Endothelial cell of umbilical vein (primary cell): ENCODE results near the gene SV2C. TPM values are rescaled to one million over a fixed set of nuclear protein-coding genes. Genes with fewer than 3 reads are reported as not detected.

Experiments used
- BruUV-seq: library from RNA; stranded (reverse); fragments of 400-500 nt; replicated peaks from 2 replicates; lab custom pipeline; 2021; lab: Mats Ljungman, UMichigan
- CTCF ChIA-PET: fragments of 300-600, 350-600 bp; sonication (Branson Sonifier 250); formaldehyde crosslinking; loops from one replicate; lab custom pipeline; 2021; ENCODE audit warnings: antibody characterized with exemption, inconsistent platforms; lab: Charles Lee
- POLR2A ChIA-PET: fragments of 300-600, 350-600 bp; sonication (Branson Sonifier 250); formaldehyde crosslinking; loops from one replicate; lab custom pipeline; 2021; ENCODE audit warnings: antibody characterized with exemption, inconsistent platforms; lab: Charles Lee
- DNase-seq: peaks from one replicate; pipeline ENCODE4 v3.0.0-alpha.2; 2011; ENCODE audit warnings: low read depth, low spot score
- FAIRE-seq: peaks from 2 replicates; lab custom pipeline; 2011; peaks lifted over from hg19 to GRCh38; lab: Jason Lieb, UNC
- H2AFZ ChIP-seq: 2 replicates; pipeline ENCODE4 v1.6.0; 2012; ENCODE audit warnings: low read depth, low read length, control low read depth, inconsistent platforms
- H3K27ac ChIP-seq: 2 replicates; pipeline ENCODE4 v1.5.1; 2011; ENCODE audit warnings: low read depth, mild to moderate bottlenecking, control low read depth, low read length, moderate library complexity; ENCODE audit not compliant: insufficient read depth
- H3K27me3 ChIP-seq, 2 experiments: 2 replicates each; pipeline versions ENCODE4 v1.6.0 to v1.6.1; 2011; ENCODE audit warnings: low read length in 2 of 2, mixed read lengths in 1 of 2; ENCODE audit not compliant: control insufficient read depth in 2 of 2, insufficient read depth in 2 of 2
- H3K36me3 ChIP-seq, 2 experiments: 2 replicates in 1 of 2; 3 replicates in 1 of 2; pipeline ENCODE4 v1.5.1; 2011; ENCODE audit warnings: low read length in 2 of 2, mild to moderate bottlenecking in 1 of 2, moderate library complexity in 1 of 2; ENCODE audit not compliant: control insufficient read depth in 2 of 2, insufficient read depth in 2 of 2; ENCODE audit errors: extremely low read depth in 1 of 2
- H3K4me1 ChIP-seq: 3 replicates; pipeline ENCODE4 v1.5.1; 2011; ENCODE audit warnings: mild to moderate bottlenecking, low read length; ENCODE audit not compliant: control insufficient read depth, insufficient read depth; ENCODE audit errors: extremely low read depth
- H3K4me2 ChIP-seq: 2 replicates; pipeline ENCODE4 v1.6.1; 2011; ENCODE audit warnings: low read length, control low read depth, mixed read lengths; ENCODE audit not compliant: insufficient read depth
- H3K4me3 ChIP-seq, 3 experiments: fragments of 200-600 bp in 1 of 3; sonication (generic), shearing (Covaris generic) in 1 of 3; replicated peaks in 1 of 3; 2 replicates each; pipeline ENCODE4 v1.5.1; 2011 to 2016; ENCODE audit warnings: control low read depth in 3 of 3, low read length in 3 of 3, mild to moderate bottlenecking in 2 of 3, inconsistent platforms in 1 of 3, low read depth in 1 of 3, moderate library complexity in 1 of 3; ENCODE audit not compliant: insufficient read depth in 1 of 3
- H3K79me2 ChIP-seq: 2 replicates; pipeline ENCODE4 v1.6.0; 2012; ENCODE audit warnings: low read length, inconsistent platforms; ENCODE audit not compliant: control insufficient read depth, insufficient read depth
- H3K9ac ChIP-seq: replicated peaks from 2 replicates; pipeline ENCODE3; 2011; ENCODE audit warnings: low read length, control low read depth; ENCODE audit not compliant: insufficient read depth; ENCODE audit errors: extremely low read depth
- H3K9me1 ChIP-seq: replicated peaks from 3 replicates; pipeline ENCODE4 v1.6.0; 2011; ENCODE audit warnings: mild to moderate bottlenecking, low read length; ENCODE audit not compliant: control insufficient read depth, insufficient read depth; ENCODE audit errors: extremely low read depth
- H3K9me3 ChIP-seq: replicated peaks from 2 replicates; pipeline ENCODE4 v1.5.1; 2012; ENCODE audit warnings: low read length, inconsistent platforms; ENCODE audit not compliant: control insufficient read depth, insufficient read depth
- H4K20me1 ChIP-seq: replicated peaks from 2 replicates; pipeline ENCODE3; 2011; ENCODE audit warnings: mild to moderate bottlenecking, low read length; ENCODE audit not compliant: control insufficient read depth, insufficient read depth; ENCODE audit errors: extremely low read depth
- EZH2 ChIP-seq: IDR thresholded peaks from 2 replicates; pipeline ENCODE4 v1.6.1; 2012; ENCODE audit warnings: borderline replicate concordance, low read depth, mild to moderate bottlenecking, moderate library complexity, low read length, inconsistent platforms; ENCODE audit not compliant: severe bottlenecking
- FOS ChIP-seq: IDR thresholded peaks from 2 replicates; pipeline ENCODE4 v1.6.1; 2011; ENCODE audit warnings: mild to moderate bottlenecking, low read length, moderate library complexity, borderline replicate concordance; ENCODE audit not compliant: insufficient read depth
- GATA2 ChIP-seq: IDR thresholded peaks from 2 replicates; pipeline ENCODE4 v1.7.0; 2011; ENCODE audit warnings: low read depth, mild to moderate bottlenecking, moderate library complexity, mixed read lengths, low read length; ENCODE audit not compliant: insufficient read length, insufficient read depth
- JUN ChIP-seq: IDR thresholded peaks from 2 replicates; pipeline ENCODE4 v1.6.1; 2011; ENCODE audit warnings: borderline replicate concordance, low read depth; ENCODE audit not compliant: insufficient read length, insufficient read depth
- POLR2A ChIP-seq: IDR thresholded peaks from 2 replicates; pipeline ENCODE4 v1.6.1; 2012; ENCODE audit warnings: low read depth, mild to moderate bottlenecking, control low read depth, low read length
- dilution Hi-C: fragments of 300-500 bp; cut with MboI; formaldehyde crosslinking; loops from one replicate; pipeline ENCODE4 v1.15.0; 2019; ENCODE audit warnings: low sequenced_read_pairs; ENCODE audit not compliant: extremely low pct_ligation_motif_present
- intact Hi-C: fragments of 100-400 bp; cut with micrococcal nuclease; formaldehyde crosslinking; loops from one replicate; pipeline ENCODE4 v1.10.0; 2022
- polyA plus RNA-seq, 4 experiments: library from polyadenylated mRNA; depleted of rRNA in 3 of 4; stranded (reverse) in 3 of 4; unstranded in 1 of 4; fragments of >200 nt; gene quantifications; 2 replicates each; pipeline versions ENCODE4 v1.2.1 to v1.2.3, GENCODE V29; 2011 to 2012; ENCODE audit warnings: missing spikeins in 1 of 4
- total RNA-seq: library from RNA; stranded (reverse); gene quantifications from 2 replicates; pipeline ENCODE4 v1.2.3, GENCODE V29; 2021
- TF ChIP-seq, protein P1 (sequence below), 2 donors: IDR thresholded peaks; 1 replicate in 1 of 2; 2 replicates in 1 of 2; pipeline ENCODE4 v1.5.1; 2011; ENCODE audit warnings: low read length in 2 of 2, mild to moderate bottlenecking in 2 of 2, moderate library complexity in 2 of 2, control low read depth in 1 of 2, inconsistent platforms in 1 of 2, low read depth in 1 of 2; ENCODE audit not compliant: insufficient read depth in 1 of 2; ENCODE audit errors: extremely low read depth in 1 of 2
- TF ChIP-seq, protein P2 (sequence below): IDR thresholded peaks from 2 replicates; pipeline ENCODE4 v1.6.1; 2011; ENCODE audit not compliant: insufficient read depth, insufficient read length

Gene SV2C
- total and polyA plus RNA-seq, 2 donors (not counting 3 experiments of a cell fraction or from before 2014, with no cell fraction given), result not detected

GRCh38 chr5:76351577-76351976 lies 268.4 kb downstream of the SV2C start:
- intact Hi-C loops, result no loop called here

More at GRCh38 chr5:76351577-76351976, 268.4 kb downstream of the SV2C start:
- DNase-seq, result no peak
- dilution Hi-C loops, result no loop called here
- Histone ChIP-seq H2AFZ (no peak overlapping the region), H3K27ac (no peak overlapping the region), H4K20me1 (no peaks in the 10 kb centered on the region), H3K4me2 (no peak overlapping the region), H3K27me3 (no peaks in the 10 kb centered on the region), H3K9ac (no peak overlapping the region), H3K4me1 (no peaks in the 10 kb centered on the region), H3K36me3 (no peaks in the 10 kb centered on the region), H3K9me1 (no peaks in the 10 kb centered on the region), H3K4me3 (no peak overlapping the region), H3K9me3 (no peaks in the 10 kb centered on the region), H3K79me2 (no peaks in the 10 kb centered on the region)
- TF ChIP-seq, protein P1, sequence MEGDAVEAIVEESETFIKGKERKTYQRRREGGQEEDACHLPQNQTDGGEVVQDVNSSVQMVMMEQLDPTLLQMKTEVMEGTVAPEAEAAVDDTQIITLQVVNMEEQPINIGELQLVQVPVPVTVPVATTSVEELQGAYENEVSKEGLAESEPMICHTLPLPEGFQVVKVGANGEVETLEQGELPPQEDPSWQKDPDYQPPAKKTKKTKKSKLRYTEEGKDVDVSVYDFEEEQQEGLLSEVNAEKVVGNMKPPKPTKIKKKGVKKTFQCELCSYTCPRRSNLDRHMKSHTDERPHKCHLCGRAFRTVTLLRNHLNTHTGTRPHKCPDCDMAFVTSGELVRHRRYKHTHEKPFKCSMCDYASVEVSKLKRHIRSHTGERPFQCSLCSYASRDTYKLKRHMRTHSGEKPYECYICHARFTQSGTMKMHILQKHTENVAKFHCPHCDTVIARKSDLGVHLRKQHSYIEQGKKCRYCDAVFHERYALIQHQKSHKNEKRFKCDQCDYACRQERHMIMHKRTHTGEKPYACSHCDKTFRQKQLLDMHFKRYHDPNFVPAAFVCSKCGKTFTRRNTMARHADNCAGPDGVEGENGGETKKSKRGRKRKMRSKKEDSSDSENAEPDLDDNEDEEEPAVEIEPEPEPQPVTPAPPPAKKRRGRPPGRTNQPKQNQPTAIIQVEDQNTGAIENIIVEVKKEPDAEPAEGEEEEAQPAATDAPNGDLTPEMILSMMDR (IDR thresholded peaks at IDR 0.05; ENCODE audit: extremely low read depth in 1 of 2, insufficient read depth in 1 of 2, low read depth in 1 of 2, low read length in 2 of 2), result no peak
- TF ChIP-seq JUN (no peak), FOS (no peak), POLR2A (no peak), EZH2 (no peak), GATA2 (no peak)
- TF ChIP-seq, protein P2, sequence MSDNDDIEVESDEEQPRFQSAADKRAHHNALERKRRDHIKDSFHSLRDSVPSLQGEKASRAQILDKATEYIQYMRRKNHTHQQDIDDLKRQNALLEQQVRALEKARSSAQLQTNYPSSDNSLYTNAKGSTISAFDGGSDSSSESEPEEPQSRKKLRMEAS, result no peak
- no TSS peak for BruUV-seq
- CTCF ChIA-PET, result interaction anchor here (2.0 kb wide), 1 partner anchor 231 kb away, joined by 4 read pairs; no protein-coding TSS in a partner anchor
- FAIRE-seq, result no peak
- POLR2A ChIA-PET, result no interaction called here
